ENCODE results near the gene ABCA4. TPM values are rescaled to one million over a fixed set of nuclear protein-coding genes. Genes with fewer than 3 reads are reported as not detected.
A peak's percentile ranks its signal among the peaks of the same experiment; 100 is the strongest.

Gene ABCA4
- total RNA-seq, 4 donors from 2014 or later: 0.19 to 1.7 (median 0.45) TPM

GRCh38 chr1:94024104-94024792 is 96.7 kb downstream of the ABCA4 start:
- intact Hi-C loops (cut with DNase I): loop anchor here (2.0 kb wide), 1 partner anchor 313 kb away; no protein-coding TSS in a partner anchor
- Histone ChIP-seq H3K36me3 (no peaks in the 10 kb centered on the region), H3K27me3 (no peaks in the 10 kb centered on the region), H3K4me3 (no peak overlapping the region), H3K4me1 (peaks cover 0 to 20% (median 14%) of the 10 kb centered on the region in 4 donors), H3K27ac (replicated peaks in 1 of 4) (no peak overlapping the region), H3K9me3 (no peaks in the 10 kb centered on the region)
- no peak for TF ChIP-seq POLR2AphosphoS5 (IDR thresholded peaks at IDR 0.05)
- TF ChIP-seq EP300 (IDR thresholded peaks at IDR 0.05): no peak
- TF ChIP-seq POLR2A (IDR thresholded peaks at IDR 0.05; ENCODE audit: low read depth): no peak
- TF ChIP-seq CTCF (IDR thresholded peaks at IDR 0.05): no peak
- DNase-seq (ENCODE audit: extremely low spot score): no peak
- WGBS: 84% methylated on average over 8 of the region's 8 CpGs

GRCh38 chr1:94022471-94023189 is 98.3 kb downstream of the ABCA4 start:
- H3K4me1 ChIP-seq: peaks cover 0 to 20% (median 14%) of the 10 kb centered on the region in 4 donors
- H3K27me3 ChIP-seq: no peaks in the 10 kb centered on the region
- WGBS: 84% methylated on average over 5 of the region's 6 CpGs
- intact Hi-C loops (cut with DNase I): no loop called here
- DNase-seq (ENCODE audit: extremely low spot score): no peak
- H3K36me3 ChIP-seq: no peaks in the 10 kb centered on the region
- H3K27ac ChIP-seq (replicated peaks in 1 of 4): no peak overlapping the region
- H3K9me3 ChIP-seq: no peaks in the 10 kb centered on the region
- no peak overlapping the region for H3K4me3 ChIP-seq
- TF ChIP-seq POLR2AphosphoS5 (IDR thresholded peaks at IDR 0.05): no peak
- no peak for TF ChIP-seq POLR2A (IDR thresholded peaks at IDR 0.05; ENCODE audit: low read depth)
- TF ChIP-seq CTCF (IDR thresholded peaks at IDR 0.05): no peak
- TF ChIP-seq EP300 (IDR thresholded peaks at IDR 0.05): no peak

GRCh38 chr1:94020764-94021579 is 100.0 kb downstream of the ABCA4 start:
- H3K9me3 ChIP-seq: no peaks in the 10 kb centered on the region
- TF ChIP-seq CTCF (IDR thresholded peaks at IDR 0.05) (no peak), EP300 (IDR thresholded peaks at IDR 0.05) (no peak), POLR2A (IDR thresholded peaks at IDR 0.05; ENCODE audit: low read depth) (no peak), POLR2AphosphoS5 (IDR thresholded peaks at IDR 0.05) (no peak)
- peaks cover 0 to 16% (median 14%) of the 10 kb centered on the region in 4 donors for H3K4me1 ChIP-seq
- no peaks in the 10 kb centered on the region for H3K27me3 ChIP-seq
- H3K36me3 ChIP-seq: no peaks in the 10 kb centered on the region
- intact Hi-C loops (cut with DNase I): no loop called here
- no peak for DNase-seq (ENCODE audit: extremely low spot score)
- no peak overlapping the region for H3K4me3 ChIP-seq
- WGBS: 78% methylated on average over 10 of the region's 10 CpGs
- H3K27ac ChIP-seq (replicated peaks in 1 of 4): peak overlapping the region in 1 of 4 donors; percentile 3

- Histone ChIP-seq H3K4me1 (peaks cover 0 to 15% (median 12%) of the 10 kb centered on the region in 4 donors), H3K9me3 (no peaks in the 10 kb centered on the region), H3K27me3 (no peaks in the 10 kb centered on the region), H3K4me3 (no peak overlapping the region), H3K36me3 (no peaks in the 10 kb centered on the region), H3K27ac (replicated peaks in 1 of 4) (no peak overlapping the region)
- TF ChIP-seq POLR2A (IDR thresholded peaks at IDR 0.05; ENCODE audit: low read depth): no peak
- no peak for TF ChIP-seq CTCF (IDR thresholded peaks at IDR 0.05)
- TF ChIP-seq POLR2AphosphoS5 (IDR thresholded peaks at IDR 0.05): no peak
- no peak for TF ChIP-seq EP300 (IDR thresholded peaks at IDR 0.05)
- intact Hi-C loops (cut with DNase I): no loop called here
- DNase-seq (ENCODE audit: extremely low spot score): no peak
- 97% methylated on average over 9 of the region's 9 CpGs for WGBS
These were observed 101.6 kb downstream of the ABCA4 start for GRCh38 chr1:94019327-94019726.

Data from esophagus muscularis mucosa (tissue), 4 donors.